Islet precursor cell (in vitro differentiated cells): ENCODE measurements around the gene CNIH4.
A peak's percentile ranks its signal among the peaks of the same experiment; 100 is the strongest.
"Not testable (repeated sequence)": the region's sequence is repeated elsewhere in the genome, so short reads cannot be mapped to it uniquely, and the experiment has no call there.

Experiments used
- DNase-seq: peaks from one replicate; pipeline ENCODE4 v3.0.0-alpha.2; 2018

The CNIH4 gene

DNA sequence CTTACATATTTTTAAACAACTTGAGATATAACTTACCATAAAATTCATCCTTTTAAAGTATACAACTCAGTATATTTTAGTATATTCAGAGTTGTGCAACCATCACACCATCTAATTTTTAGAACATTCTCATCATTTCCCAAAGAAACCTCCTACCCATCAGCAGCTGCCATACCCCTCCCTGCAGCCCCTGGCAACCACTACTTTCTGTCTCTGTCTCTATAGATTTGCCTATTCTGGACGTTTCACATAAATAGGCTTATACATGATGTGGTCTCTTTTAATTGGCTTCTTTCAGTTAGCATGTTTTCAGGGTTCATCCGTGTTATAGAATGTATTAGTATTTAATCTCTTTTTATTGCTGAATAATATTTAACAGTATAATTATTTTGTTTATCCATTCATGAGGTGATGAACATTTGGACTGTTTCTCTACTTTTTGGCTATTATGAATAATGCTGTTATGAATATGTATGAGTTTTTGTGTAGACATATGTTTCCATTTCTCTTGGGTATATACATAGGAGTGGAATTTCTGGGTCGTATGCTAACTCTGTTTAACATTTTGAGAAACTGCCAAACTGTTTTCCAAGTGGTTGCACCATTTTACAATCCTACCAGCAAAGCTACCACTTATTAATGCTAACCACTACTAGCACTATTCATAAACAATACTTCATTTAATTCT, 48.4 kb downstream of the CNIH4 start:
- DNase-seq, result no peak

DNA sequence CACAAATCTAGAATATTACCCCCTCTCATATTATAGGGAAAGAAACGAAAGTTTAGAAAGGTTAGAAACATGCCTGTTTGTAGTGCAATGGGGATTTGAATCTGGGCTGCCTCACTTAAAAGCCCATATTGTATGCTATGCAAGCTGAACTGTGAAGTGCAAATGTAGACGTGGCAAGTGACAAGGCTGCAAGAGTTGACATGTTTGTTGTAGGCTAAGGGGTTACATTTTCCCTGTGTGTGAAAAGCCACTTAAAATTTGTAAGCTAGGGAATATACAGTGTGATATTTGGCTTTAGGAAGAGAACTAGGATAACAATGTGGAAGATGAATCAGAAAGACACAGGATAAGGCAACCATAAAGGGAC, 48.9 kb downstream of the CNIH4 start:
- no peak for DNase-seq

DNA sequence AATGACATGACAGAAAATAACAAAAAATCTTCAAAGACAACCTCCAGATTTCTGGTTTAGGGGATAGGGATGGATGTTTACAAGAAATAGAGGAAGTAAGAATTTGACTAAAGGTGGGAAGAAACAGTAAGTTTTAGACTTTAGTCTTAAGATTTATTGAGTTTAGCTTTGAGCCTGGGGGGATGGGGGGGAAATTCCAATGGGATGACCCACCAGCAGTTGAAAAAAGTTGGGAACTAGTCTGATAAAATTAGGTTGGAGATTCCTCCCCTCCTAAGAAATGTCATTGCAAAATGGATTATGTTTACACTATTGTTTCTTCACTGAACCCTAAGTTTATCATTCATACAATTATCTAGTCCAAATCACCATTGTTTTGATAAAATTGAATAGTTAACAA, 49.5 kb downstream of the CNIH4 start:
- no peak for DNase-seq

DNA sequence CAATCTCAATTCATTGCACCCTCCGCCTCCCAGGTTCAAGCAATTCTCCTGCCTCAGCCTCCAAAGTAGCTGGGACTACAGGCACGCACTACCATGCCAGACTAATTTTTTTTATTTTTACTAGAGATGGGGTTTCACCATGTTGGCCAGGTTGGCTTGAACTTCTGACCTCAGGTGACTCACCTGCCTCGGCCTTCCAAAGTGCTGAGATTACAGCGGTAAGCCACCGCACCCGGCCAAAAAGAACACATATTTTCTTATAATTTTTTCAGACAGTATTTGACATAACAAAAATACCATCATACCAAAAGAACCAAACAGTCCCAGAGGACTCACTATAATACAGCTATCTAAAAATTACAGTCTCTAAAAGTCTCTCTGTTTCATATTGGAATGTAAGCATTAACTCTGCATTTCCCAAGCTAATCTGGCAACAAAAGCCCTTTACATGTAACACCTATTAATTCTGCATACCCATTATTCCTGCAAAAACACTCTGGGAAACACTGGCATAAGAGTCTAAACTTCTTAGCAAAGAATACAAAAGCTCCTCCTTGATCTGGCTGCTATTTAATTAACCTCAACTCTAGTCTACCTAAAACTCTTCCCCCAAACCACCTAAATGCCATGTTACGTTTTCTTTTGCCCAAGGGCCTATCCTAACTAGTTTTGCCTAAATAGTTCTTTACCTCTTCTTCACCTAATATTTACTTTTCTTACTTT, 51.1 kb downstream of the CNIH4 start:
- peak; percentile 54 for DNase-seq

DNA sequence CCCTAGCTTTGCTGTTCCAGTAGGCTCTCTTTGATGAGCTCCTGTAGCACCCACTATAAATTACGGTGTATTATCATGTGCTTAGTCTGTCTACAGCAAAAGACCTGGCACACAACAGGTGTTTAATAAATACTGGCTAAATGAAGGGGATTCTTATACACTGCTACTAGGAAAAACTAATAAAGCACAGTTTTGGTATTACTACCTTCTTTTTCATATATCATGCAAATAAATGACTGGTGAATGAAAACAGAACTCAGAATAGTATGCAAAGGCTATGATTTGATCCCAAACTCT, 51.6 kb downstream of the CNIH4 start:
- no peak for DNase-seq

DNA sequence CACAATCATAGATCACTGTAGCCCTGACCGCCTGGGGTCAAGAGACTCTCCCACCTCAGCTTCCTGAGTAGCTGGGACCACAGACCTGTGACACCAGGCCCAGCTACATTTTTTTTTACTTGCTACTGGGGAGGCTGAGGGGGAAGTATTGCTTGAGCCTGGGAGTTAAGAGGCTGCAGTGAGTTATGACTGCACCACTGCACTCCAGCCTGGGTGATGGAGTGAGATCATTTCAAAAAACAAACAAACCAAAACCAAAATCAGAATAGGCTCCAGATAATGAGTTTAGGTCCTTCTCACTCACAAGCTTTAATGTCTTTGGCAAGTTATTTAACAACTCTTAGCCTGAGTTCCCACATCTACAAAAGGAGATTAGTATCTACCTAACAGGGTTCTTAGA, 55.1 kb downstream of the CNIH4 start:
- DNase-seq, result no peak

DNA sequence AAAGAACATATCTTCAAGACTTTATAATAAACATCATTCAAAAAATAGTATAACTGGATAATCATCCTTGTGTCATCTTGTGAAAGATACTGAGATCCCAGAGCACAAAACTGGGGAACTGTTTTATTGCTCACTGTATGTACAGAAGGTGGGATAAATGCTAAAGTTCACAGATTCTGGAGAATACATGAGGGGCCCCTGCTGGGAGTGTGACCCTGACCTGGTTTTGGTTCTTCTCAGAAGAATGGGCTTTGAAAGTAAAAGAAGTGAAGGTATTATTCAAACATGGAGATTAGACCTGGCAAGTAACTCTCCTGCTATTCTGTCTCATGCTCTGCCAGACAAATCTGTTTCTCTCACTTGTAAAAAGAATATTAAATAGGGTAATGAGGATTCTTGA, 63.4 kb downstream of the CNIH4 start:
- DNase-seq, result no peak

DNA sequence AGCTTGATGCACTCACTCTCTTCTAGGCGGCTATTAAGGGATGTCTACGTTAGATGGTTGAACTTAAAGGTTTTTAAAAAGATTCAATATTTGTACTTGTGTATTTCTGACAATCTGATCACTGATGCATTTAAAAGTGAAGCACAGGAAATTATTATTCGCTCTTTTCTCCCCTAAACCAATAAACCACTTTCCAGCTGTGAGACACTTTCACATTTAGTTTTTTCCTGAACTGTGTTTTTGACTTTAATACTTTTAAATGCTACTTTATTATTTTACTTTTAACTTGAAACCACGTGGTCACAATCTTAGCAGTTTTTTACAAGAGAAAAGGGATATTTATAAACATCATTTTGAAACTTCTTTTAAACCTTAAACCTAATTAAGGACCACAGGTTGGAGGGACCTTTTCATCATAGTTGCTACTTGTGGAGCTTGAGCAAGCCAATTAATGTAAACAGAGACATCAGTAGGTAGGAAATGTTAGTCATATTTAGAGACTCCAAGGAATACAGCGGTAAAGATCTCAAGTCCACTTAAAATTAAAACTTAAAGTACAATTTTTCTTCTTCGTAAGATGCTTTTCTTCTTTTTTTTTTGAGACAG, 68.7 kb downstream of the CNIH4 start:
- DNase-seq, result no peak

DNA sequence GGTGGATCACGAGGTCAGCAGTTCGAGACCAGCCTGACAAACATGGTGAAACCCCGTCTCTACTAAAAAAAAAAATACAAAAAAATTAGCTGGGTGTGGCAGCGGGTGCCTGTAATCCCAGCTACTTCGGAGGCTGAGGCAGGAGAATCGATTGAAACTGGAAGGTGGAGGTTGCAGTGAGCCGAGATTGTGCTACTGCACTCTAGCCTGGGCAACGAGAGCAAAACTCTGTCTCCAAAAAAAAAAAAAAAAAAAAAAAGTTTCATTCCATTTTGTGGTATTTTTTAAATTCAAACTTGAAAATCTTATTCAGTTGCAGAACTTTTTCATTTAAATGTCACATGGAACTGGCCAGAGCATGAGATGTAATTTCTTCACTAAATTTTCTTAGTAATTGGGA, 70.2 kb downstream of the CNIH4 start:
- not testable (repeated sequence) for DNase-seq

DNA sequence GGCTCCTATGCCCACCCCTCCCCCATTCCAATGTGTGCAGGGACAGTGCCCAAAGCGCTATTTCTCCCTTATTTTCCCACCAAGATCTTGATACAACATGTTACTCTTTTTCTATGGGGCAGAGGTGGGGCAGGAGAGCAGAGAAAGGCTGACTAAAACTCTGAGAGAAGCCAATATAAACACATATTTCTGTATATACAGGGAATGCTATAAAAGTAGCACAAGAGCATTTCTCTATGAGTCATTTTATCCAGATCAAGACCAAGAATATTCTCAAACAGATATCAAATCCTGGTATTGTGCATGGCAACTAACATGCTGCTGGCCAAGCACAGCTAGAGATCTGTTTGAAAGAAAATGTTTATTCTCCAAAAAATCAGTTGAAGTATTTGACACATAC, 70.7 kb downstream of the CNIH4 start:
- no peak for DNase-seq

DNA sequence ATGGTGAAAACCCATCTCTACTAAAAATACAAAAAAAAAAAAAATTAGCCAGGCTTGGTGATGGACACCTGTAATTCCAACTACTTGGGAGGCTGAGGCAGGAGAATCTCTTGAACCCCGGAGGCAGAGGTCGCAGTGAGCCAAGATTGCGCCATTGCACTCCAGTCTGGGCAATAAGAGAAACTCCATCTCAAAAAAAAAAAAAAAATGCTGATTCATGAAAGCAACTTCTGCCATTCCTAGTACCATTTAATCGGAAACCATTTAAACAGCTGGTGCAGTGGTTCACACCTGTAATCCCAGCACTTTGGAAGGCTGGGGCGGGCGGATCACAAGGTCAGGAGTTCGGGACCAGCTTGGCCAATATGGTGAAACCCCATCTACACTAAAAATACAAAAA, 72.0 kb downstream of the CNIH4 start:
- not testable (repeated sequence) for DNase-seq
